Measurements from ENCODE around the gene PHF2.
"Not testable (repeated sequence)": the region's sequence is repeated elsewhere in the genome, so short reads cannot be mapped to it uniquely, and the experiment has no call there.

Gene PHF2

GRCh38 chr9:93655621-93656425 is 79.4 kb downstream of the PHF2 start:
- no peak for ATAC-seq

GRCh38 chr9:93656426-93657239 is 80.2 kb downstream of the PHF2 start:
- no peak for ATAC-seq

GRCh38 chr9:93657331-93658111 is 81.1 kb downstream of the PHF2 start:
- ATAC-seq: no peak

- no peak for ATAC-seq
Observed at GRCh38 chr9:93658184-93658925, 82.0 kb downstream of the PHF2 start.

- no peak for ATAC-seq
Observed at GRCh38 chr9:93659044-93659836, 82.9 kb downstream of the PHF2 start.

- no peak for ATAC-seq
Observed at GRCh38 chr9:93659837-93660177, 83.4 kb downstream of the PHF2 start.

- no peak for ATAC-seq
Observed at GRCh38 chr9:93660352-93661046, 84.1 kb downstream of the PHF2 start.

- ATAC-seq: no peak
Observed at GRCh38 chr9:93661591-93661990, 85.2 kb downstream of the PHF2 start.

GRCh38 chr9:93662016-93662638 is 85.7 kb downstream of the PHF2 start:
- no peak for ATAC-seq

GRCh38 chr9:93662952-93663572 is 86.7 kb downstream of the PHF2 start:
- ATAC-seq: no peak

- ATAC-seq: no peak
Observed at GRCh38 chr9:93663877-93664548, 87.6 kb downstream of the PHF2 start.

- no peak for ATAC-seq
Observed at GRCh38 chr9:93664549-93665120, 88.3 kb downstream of the PHF2 start.

- ATAC-seq: no peak
Observed at GRCh38 chr9:93665128-93665636, 88.8 kb downstream of the PHF2 start.

- ATAC-seq: no peak
Observed at GRCh38 chr9:93665637-93666438, 89.5 kb downstream of the PHF2 start.

- ATAC-seq: not testable (repeated sequence)
Observed at GRCh38 chr9:93666439-93666784, 90.0 kb downstream of the PHF2 start.

- ATAC-seq: no peak
Observed at GRCh38 chr9:93667006-93667405, 90.6 kb downstream of the PHF2 start.

- no peak for ATAC-seq
Observed at GRCh38 chr9:93667627-93668026, 91.2 kb downstream of the PHF2 start.

- no peak for ATAC-seq
Observed at GRCh38 chr9:93668261-93668871, 92.0 kb downstream of the PHF2 start.

All from activated CD4-positive, CD25-positive, alpha-beta regulatory T cell treated with anti-CD3 and anti-CD28 coated beads, Interleukin-2, amount 50 U/mL, for 24 hours (primary cell).